Tibial artery (tissue), 4 donors: ENCODE data around the gene BDNF.

Experiments used
- DNase-seq, 2 donors: peaks; one replicate each; pipeline ENCODE4 v3.0.0-alpha.2; 2019
- H3K27ac ChIP-seq, 2 donors: fragments of 200-600 bp; sonication (generic) in 1 of 2; 1 replicate in 1 of 2; 2 replicates in 1 of 2; pipeline ENCODE4 v1.5.1; 2018 to 2019; ENCODE audit warnings: mild to moderate bottlenecking in 1 of 2
- H3K27me3 ChIP-seq, 2 donors: fragments of 200-600 bp; sonication (generic) in 1 of 2; one replicate each; pipeline versions ENCODE4 v1.5.1 to v1.6.0; 2016 to 2019
- H3K36me3 ChIP-seq, 3 donors: fragments of 200-600 bp; sonication (generic) in 2 of 3; one replicate each; pipeline ENCODE4 v1.5.1; 2016 to 2019; ENCODE audit warnings: mild to moderate bottlenecking in 2 of 3
- H3K4me1 ChIP-seq, 4 donors: fragments of 200-600 bp; sonication (generic) in 2 of 4; 1 replicate in 3 of 4; 2 replicates in 1 of 4; pipeline ENCODE4 v1.5.1; 2016 to 2019
- H3K4me3 ChIP-seq, 2 donors: fragments of 200-600 bp; sonication (generic) in 1 of 2; 1 replicate in 1 of 2; 2 replicates in 1 of 2; pipeline ENCODE4 v1.5.1; 2018 to 2019; ENCODE audit warnings: mild to moderate bottlenecking in 2 of 2
- H3K9me3 ChIP-seq, 3 donors: fragments of 200-600 bp; sonication (generic) in 1 of 3; one replicate each; pipeline ENCODE4 v1.5.1; 2016 to 2019
- intact Hi-C: fragments of 100-400 bp; cut with DNase I; formaldehyde crosslinking; loops from one replicate; pipeline ENCODE4 v1.15.0; 2023; ENCODE audit warnings: low total_unique reads
- TF ChIP-seq, protein P1 (sequence below), 2 experiments: fragments of 200-600 bp in 1 of 2; fragments of 450-650 bp in 1 of 2; IDR thresholded peaks; one replicate each; pipeline ENCODE4 v1.5.1; 2017 to 2019; ENCODE audit warnings: antibody characterized with exemption in 2 of 2, mild to moderate bottlenecking in 1 of 2, moderate library complexity in 1 of 2

BDNF gene

DNA sequence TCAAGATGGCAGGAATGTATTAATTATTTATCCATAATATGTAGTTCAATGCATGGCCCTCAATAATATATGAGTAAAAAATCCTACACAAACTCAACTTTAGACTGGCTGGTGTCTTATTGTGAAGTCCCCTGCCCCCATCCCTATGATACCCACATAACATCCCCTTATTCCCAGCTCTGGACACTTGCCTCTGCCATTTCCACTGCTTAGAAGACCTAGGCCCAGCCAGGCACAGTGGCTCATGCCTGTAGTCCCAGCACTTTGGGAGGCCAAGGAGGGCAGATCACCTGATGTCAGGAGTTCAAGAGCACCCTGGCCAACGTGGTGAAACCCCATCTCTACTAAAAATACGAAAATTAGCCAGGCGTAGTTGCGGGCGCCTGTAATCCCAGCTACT is 84.4 kb downstream of the BDNF start:
- H3K27me3 ChIP-seq = no peaks in the 10 kb centered on the region
- no peak overlapping the region for H3K27ac ChIP-seq
- H3K4me1 ChIP-seq = no peaks in the 10 kb centered on the region
- intact Hi-C loops = no loop called here
- H3K36me3 ChIP-seq = no peaks in the 10 kb centered on the region
- H3K4me3 ChIP-seq = no peak overlapping the region
- H3K9me3 ChIP-seq = no peaks in the 10 kb centered on the region
- TF ChIP-seq, protein P1, sequence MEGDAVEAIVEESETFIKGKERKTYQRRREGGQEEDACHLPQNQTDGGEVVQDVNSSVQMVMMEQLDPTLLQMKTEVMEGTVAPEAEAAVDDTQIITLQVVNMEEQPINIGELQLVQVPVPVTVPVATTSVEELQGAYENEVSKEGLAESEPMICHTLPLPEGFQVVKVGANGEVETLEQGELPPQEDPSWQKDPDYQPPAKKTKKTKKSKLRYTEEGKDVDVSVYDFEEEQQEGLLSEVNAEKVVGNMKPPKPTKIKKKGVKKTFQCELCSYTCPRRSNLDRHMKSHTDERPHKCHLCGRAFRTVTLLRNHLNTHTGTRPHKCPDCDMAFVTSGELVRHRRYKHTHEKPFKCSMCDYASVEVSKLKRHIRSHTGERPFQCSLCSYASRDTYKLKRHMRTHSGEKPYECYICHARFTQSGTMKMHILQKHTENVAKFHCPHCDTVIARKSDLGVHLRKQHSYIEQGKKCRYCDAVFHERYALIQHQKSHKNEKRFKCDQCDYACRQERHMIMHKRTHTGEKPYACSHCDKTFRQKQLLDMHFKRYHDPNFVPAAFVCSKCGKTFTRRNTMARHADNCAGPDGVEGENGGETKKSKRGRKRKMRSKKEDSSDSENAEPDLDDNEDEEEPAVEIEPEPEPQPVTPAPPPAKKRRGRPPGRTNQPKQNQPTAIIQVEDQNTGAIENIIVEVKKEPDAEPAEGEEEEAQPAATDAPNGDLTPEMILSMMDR (IDR thresholded peaks at IDR 0.05) = no peak
- no peak for DNase-seq

- DNase-seq = no peak
- intact Hi-C loops = no loop called here
- no peaks in the 10 kb centered on the region for H3K36me3 ChIP-seq
- H3K4me1 ChIP-seq = no peaks in the 10 kb centered on the region
- no peak overlapping the region for H3K27ac ChIP-seq
- H3K4me3 ChIP-seq = no peak overlapping the region
- TF ChIP-seq, protein P1 (IDR thresholded peaks at IDR 0.05) = no peak
- H3K27me3 ChIP-seq = no peaks in the 10 kb centered on the region
- H3K9me3 ChIP-seq = no peaks in the 10 kb centered on the region
Measured at GRCh38 chr11:27614092-27614491, 86.2 kb downstream of the BDNF start.

DNA sequence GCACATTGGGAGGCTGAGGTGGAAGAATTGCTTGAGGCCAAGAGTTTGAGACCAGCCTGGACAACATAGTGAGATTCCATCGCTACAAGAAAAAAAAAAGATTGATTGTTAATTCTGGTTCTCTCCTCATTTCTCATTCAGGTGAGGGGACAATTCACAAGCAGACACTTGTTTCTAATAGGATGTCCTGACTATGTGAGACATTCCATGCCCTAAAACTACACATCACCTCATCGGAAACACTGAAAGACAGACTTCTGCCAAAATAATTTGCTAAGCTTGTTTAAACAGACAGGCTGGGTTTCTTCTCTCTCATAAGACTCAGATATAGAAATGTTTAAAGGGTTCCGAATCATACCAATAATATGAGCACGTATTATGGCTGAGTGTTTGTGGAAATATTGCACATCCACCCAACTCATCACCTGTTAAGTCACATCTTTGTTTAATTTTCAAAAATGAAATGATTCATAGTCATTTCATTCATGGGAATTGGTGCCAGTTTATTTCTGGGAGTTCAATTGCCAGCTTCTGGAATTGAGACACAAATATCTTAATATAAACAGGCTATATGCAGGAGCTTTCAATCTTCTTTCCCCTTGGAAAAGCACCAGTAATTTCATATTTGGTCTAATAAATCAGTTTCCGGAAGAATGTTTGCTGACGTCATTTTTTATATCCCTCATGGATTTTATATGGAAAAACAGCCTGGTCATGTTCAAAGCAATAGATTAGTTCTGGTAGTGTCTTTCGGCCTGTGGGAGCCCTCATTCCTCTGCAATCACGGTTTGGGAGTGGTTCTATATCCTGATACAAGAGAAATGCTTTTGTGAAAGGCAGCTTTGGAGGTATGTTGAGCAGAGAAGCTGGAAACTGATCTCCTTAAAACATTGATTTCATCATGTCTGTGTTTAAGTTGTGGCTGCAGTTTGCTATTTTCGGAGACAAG is 87.0 kb downstream of the BDNF start:
- H3K9me3 ChIP-seq = no peaks in the 10 kb centered on the region
- no peak overlapping the region for H3K4me3 ChIP-seq
- TF ChIP-seq, protein P1 (IDR thresholded peaks at IDR 0.05) = no peak
- no peaks in the 10 kb centered on the region for H3K27me3 ChIP-seq
- intact Hi-C loops = no loop called here
- no peaks in the 10 kb centered on the region for H3K36me3 ChIP-seq
- no peaks in the 10 kb centered on the region for H3K4me1 ChIP-seq
- DNase-seq = no peak
- no peak overlapping the region for H3K27ac ChIP-seq

GRCh38 chr11:27611947-27612455 is 88.3 kb downstream of the BDNF start:
- Histone ChIP-seq H3K9me3 (no peaks in the 10 kb centered on the region), H3K36me3 (no peaks in the 10 kb centered on the region), H3K4me1 (no peaks in the 10 kb centered on the region), H3K4me3 (no peak overlapping the region), H3K27me3 (no peaks in the 10 kb centered on the region), H3K27ac (no peak overlapping the region)
- TF ChIP-seq, protein P1 (IDR thresholded peaks at IDR 0.05) = no peak
- intact Hi-C loops = no loop called here
- no peak for DNase-seq

- Histone ChIP-seq H3K9me3 (no peaks in the 10 kb centered on the region), H3K4me3 (no peak overlapping the region), H3K4me1 (no peaks in the 10 kb centered on the region), H3K27ac (no peak overlapping the region), H3K27me3 (no peaks in the 10 kb centered on the region), H3K36me3 (no peaks in the 10 kb centered on the region)
- intact Hi-C loops = no loop called here
- no peak for DNase-seq
- TF ChIP-seq, protein P1 (IDR thresholded peaks at IDR 0.05) = no peak
Measured at GRCh38 chr11:27611390-27611789, 88.9 kb downstream of the BDNF start.
